ENCODE measurements around the gene GSK3A. TPM values are rescaled to one million over a fixed set of nuclear protein-coding genes. Genes with fewer than 3 reads are reported as not detected.
"Not testable (repeated sequence)": the region's sequence is repeated elsewhere in the genome, so short reads cannot be mapped to it uniquely, and the experiment has no call there.

The GSK3A gene
- polyA plus RNA-seq, 4 donors = 48.5 to 73.0 (median 70.6) TPM

DNA sequence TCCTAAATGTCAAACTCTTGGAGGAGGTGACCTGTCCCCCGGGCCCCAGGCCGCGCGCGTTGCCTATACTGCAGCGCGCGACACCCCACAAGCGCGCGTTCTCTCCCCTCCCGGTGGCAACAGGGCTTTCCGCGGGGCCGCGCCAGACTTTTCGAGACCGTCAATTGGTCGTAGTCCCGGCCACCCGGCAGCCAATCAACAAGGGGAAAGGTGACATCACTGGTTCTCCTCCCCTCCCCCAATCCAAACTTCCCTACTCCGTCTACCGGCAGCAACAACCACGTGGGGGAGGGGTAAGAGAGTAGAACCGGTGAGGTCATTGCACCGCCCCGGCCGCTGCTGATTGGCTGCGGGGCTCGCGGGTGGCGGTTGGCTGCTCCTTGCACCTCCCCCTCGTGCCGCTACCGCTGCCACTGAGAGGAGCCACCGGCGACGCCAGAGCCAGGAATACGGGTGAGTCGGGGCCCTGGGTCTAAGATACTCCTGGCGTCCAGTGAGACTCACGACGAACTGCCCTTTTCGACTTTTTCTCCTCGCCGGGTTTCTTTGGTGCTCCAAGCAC lies 25.8 kb upstream of the GSK3A start:
- Histone ChIP-seq H3K4me3 (ENCODE audit: low read depth in 1 of 3, low read length in 3 of 3) (peak overlapping the region; percentile 60 to 84 (median 71)), H3K9me3 (ENCODE audit: control insufficient read depth in 2 of 2, insufficient read depth in 1 of 2, low read depth in 1 of 2, low read length in 1 of 2) (no peaks in the 10 kb centered on the region), H3K36me3 (ENCODE audit: control insufficient read depth in 3 of 3, insufficient read depth in 2 of 3, low read depth in 1 of 3, low read length in 3 of 3) (peaks cover 3 to 20% (median 7%) of the 10 kb centered on the region in 3 donors), H3K27ac (ENCODE audit: low read depth in 1 of 3, low read length in 2 of 3) (peak overlapping the region; percentile 94 to 100 (median 97)), H3K4me1 (ENCODE audit: control insufficient read depth in 3 of 3, insufficient read depth in 2 of 3, low read depth in 1 of 3, low read length in 2 of 3) (peaks cover 0 to 29% (median 7%) of the 10 kb centered on the region in 3 donors), H3K27me3 (ENCODE audit: control insufficient read depth in 3 of 3, insufficient read depth in 3 of 3, low read length in 3 of 3) (no peaks in the 10 kb centered on the region)
- WGBS, 3 donors = 0 to 1% (median 0%) methylated on average over 39 to 46 of the region's 46 CpGs
- FAIRE-seq (peak; percentile 10), DNase-seq (peak; percentile 100)

DNA sequence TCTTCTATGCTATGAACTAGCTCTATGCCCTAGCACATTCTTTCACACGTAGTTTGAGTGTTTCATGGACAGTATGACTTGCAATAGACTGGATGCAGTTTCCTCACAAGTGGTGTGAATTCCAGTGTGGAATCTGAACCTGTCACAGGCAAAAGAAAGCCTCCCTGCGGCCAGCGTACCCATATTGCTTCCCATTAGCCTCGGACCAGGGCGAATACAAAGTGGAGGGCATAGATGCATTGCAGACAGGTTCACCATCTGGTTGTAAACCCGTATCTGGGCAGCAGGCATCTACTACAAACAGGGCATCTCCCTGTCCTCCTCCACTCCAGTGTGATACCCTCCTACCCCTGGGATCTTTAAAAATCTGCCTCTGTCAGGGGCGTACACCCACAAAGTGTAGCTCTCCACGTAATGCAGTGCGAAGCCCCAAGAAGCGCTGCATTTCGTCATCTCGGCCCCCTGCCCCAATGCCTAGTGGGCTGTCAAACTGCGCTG lies 25.3 kb upstream of the GSK3A start:
- FAIRE-seq (no peak), DNase-seq (no peak)
- Histone ChIP-seq H3K36me3 (ENCODE audit: control insufficient read depth in 3 of 3, insufficient read depth in 2 of 3, low read depth in 1 of 3, low read length in 3 of 3) (peaks cover 3 to 14% (median 3%) of the 10 kb centered on the region in 3 donors), H3K9me3 (ENCODE audit: control insufficient read depth in 2 of 2, insufficient read depth in 1 of 2, low read depth in 1 of 2, low read length in 1 of 2) (no peaks in the 10 kb centered on the region), H3K27me3 (ENCODE audit: control insufficient read depth in 3 of 3, insufficient read depth in 3 of 3, low read length in 3 of 3) (no peaks in the 10 kb centered on the region), H3K4me1 (ENCODE audit: control insufficient read depth in 3 of 3, insufficient read depth in 2 of 3, low read depth in 1 of 3, low read length in 2 of 3) (peaks cover 0 to 29% (median 7%) of the 10 kb centered on the region in 3 donors), H3K27ac (ENCODE audit: low read depth in 1 of 3, low read length in 2 of 3) (peak overlapping the region; percentile 62 to 100 (median 97)), H3K4me3 (ENCODE audit: low read depth in 1 of 3, low read length in 3 of 3) (peak overlapping the region in 2 of 3 donors; percentile 21 to 84)
- WGBS, 3 donors = 5 to 12% (median 11%) methylated on average over 13 of the region's 13 CpGs

GRCh38 chr19:42266928-42267603 lies 24.7 kb upstream of the GSK3A start:
- not testable (repeated sequence) for DNase-seq; H3K36me3 ChIP-seq (ENCODE audit: control insufficient read depth in 3 of 3, insufficient read depth in 2 of 3, low read depth in 1 of 3, low read length in 3 of 3); FAIRE-seq; H3K9me3 ChIP-seq (ENCODE audit: control insufficient read depth in 2 of 2, insufficient read depth in 1 of 2, low read depth in 1 of 2, low read length in 1 of 2); H3K27ac ChIP-seq (ENCODE audit: low read depth in 1 of 3, low read length in 2 of 3); H3K27me3 ChIP-seq (ENCODE audit: control insufficient read depth in 3 of 3, insufficient read depth in 3 of 3, low read length in 3 of 3); H3K4me3 ChIP-seq (ENCODE audit: low read depth in 1 of 3, low read length in 3 of 3)
- 91 to 95% (median 91%) methylated on average over 20 to 25 of the region's 25 CpGs for WGBS, 3 donors
- peaks cover 0 to 29% (median 7%) of the 10 kb centered on the region in 3 donors for H3K4me1 ChIP-seq (ENCODE audit: control insufficient read depth in 3 of 3, insufficient read depth in 2 of 3, low read depth in 1 of 3, low read length in 2 of 3)

GRCh38 chr19:42266105-42266504 lies 23.7 kb upstream of the GSK3A start:
- peaks cover 0 to 19% (median 7%) of the 10 kb centered on the region in 3 donors for H3K4me1 ChIP-seq (ENCODE audit: control insufficient read depth in 3 of 3, insufficient read depth in 2 of 3, low read depth in 1 of 3, low read length in 2 of 3)
- H3K9me3 ChIP-seq (ENCODE audit: control insufficient read depth in 2 of 2, insufficient read depth in 1 of 2, low read depth in 1 of 2, low read length in 1 of 2); DNase-seq; H3K36me3 ChIP-seq (ENCODE audit: control insufficient read depth in 3 of 3, insufficient read depth in 2 of 3, low read depth in 1 of 3, low read length in 3 of 3); FAIRE-seq; H3K27me3 ChIP-seq (ENCODE audit: control insufficient read depth in 3 of 3, insufficient read depth in 3 of 3, low read length in 3 of 3); H3K27ac ChIP-seq (ENCODE audit: low read depth in 1 of 3, low read length in 2 of 3); H3K4me3 ChIP-seq (ENCODE audit: low read depth in 1 of 3, low read length in 3 of 3): not testable (repeated sequence)
- WGBS, 3 donors = 94% methylated on average over 4 of the region's 4 CpGs

DNA sequence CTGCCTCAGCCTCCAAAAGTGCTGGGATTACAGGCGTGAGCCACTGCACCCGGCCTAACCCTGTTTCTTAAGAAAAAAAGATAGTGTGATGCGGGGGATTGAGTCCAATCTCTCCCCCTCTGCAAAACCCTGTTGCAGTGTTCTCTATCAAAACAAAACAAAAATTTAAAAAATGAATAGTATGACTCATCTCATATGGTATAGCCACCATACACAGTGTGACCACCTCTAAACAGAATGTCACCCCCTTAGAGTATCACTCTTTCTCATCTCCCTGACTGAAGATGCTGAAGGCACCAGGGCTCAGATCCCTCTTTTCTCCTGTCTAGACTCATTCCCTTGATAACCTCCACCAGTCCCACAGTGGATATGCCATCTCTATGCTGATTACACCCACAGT lies 19.4 kb upstream of the GSK3A start:
- Histone ChIP-seq H3K27me3 (ENCODE audit: control insufficient read depth in 3 of 3, insufficient read depth in 3 of 3, low read length in 3 of 3) (no peaks in the 10 kb centered on the region), H3K36me3 (ENCODE audit: control insufficient read depth in 3 of 3, insufficient read depth in 2 of 3, low read depth in 1 of 3, low read length in 3 of 3) (no peaks in the 10 kb centered on the region), H3K9me3 (ENCODE audit: control insufficient read depth in 2 of 2, insufficient read depth in 1 of 2, low read depth in 1 of 2, low read length in 1 of 2) (no peaks in the 10 kb centered on the region), H3K4me1 (ENCODE audit: control insufficient read depth in 3 of 3, insufficient read depth in 2 of 3, low read depth in 1 of 3, low read length in 2 of 3) (peaks cover 0 to 3% (median 0%) of the 10 kb centered on the region in 3 donors), H3K4me3 (ENCODE audit: low read depth in 1 of 3, low read length in 3 of 3) (no peak overlapping the region), H3K27ac (ENCODE audit: low read depth in 1 of 3, low read length in 2 of 3) (no peak overlapping the region)
- DNase-seq = no peak
- FAIRE-seq = no peak
- 81 to 92% (median 89%) methylated on average over 3 of the region's 3 CpGs for WGBS, 3 donors

GRCh38 chr19:42257842-42258241 lies 15.4 kb upstream of the GSK3A start:
- H3K9me3 ChIP-seq (ENCODE audit: control insufficient read depth in 2 of 2, insufficient read depth in 1 of 2, low read depth in 1 of 2, low read length in 1 of 2); FAIRE-seq; DNase-seq; H3K27me3 ChIP-seq (ENCODE audit: control insufficient read depth in 3 of 3, insufficient read depth in 3 of 3, low read length in 3 of 3); H3K4me3 ChIP-seq (ENCODE audit: low read depth in 1 of 3, low read length in 3 of 3); H3K36me3 ChIP-seq (ENCODE audit: control insufficient read depth in 3 of 3, insufficient read depth in 2 of 3, low read depth in 1 of 3, low read length in 3 of 3): not testable (repeated sequence)
- WGBS, 3 donors = 56 to 77% (median 59%) methylated on average over 3 of the region's 3 CpGs
- H3K4me1 ChIP-seq (ENCODE audit: control insufficient read depth in 3 of 3, insufficient read depth in 2 of 3, low read depth in 1 of 3, low read length in 2 of 3) = peaks cover 0 to 11% (median 0%) of the 10 kb centered on the region in 3 donors
- peak overlapping the region in 1 of 3 donors; percentile 4 for H3K27ac ChIP-seq (ENCODE audit: low read depth in 1 of 3, low read length in 2 of 3)

DNA sequence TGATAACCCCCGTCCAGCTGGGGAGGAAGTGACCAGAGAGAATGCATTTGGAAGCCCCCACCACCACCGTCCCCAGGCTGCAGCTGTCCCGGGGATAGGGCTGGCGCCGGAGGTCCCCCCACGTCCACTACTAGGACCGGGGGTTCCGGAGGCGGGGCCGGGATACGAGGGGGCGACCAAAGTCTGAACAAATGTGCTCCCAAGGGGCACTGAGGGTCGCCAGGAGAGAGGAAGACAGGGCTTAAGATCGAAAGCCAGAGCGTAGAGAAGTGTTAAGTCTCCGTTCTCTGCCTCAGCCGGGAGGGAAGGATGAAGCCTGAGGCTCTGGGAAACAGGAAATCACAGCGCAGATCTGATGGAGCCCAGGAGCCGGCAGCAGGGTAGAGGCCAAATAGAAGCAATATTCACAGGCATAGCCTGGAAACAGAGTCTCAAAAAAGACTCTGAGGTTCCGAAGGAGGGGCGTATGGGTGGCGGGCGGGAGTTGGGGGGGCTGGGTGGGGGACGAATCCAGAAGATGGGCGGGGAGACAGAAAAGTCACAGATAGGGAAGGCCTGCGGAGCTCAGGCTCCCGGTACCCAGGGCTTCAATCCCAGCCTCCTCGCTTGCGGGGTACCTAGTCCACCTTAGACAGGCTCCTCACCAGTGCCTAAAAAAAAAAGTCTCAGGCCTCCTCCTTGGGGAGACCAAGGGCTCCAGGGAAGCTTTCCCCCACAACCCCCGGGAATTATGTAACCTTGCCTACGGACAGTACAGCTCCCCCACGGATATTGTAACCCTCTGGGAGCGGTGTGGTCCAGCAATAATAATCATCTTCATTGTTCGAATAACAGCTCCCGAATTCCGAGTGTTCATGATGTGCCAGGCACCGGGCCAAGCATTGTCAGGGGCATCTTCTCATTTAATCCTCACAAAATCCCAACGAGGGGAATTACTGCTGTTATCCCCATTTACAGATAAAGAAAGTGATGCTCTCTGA lies 13.7 kb upstream of the GSK3A start:
- DNase-seq (peak in 1 of 2 donors; percentile 68), FAIRE-seq (no peak)
- Histone ChIP-seq H3K27me3 (ENCODE audit: control insufficient read depth in 3 of 3, insufficient read depth in 3 of 3, low read length in 3 of 3) (no peaks in the 10 kb centered on the region), H3K36me3 (ENCODE audit: control insufficient read depth in 3 of 3, insufficient read depth in 2 of 3, low read depth in 1 of 3, low read length in 3 of 3) (peaks cover 0 to 18% (median 0%) of the 10 kb centered on the region in 3 donors), H3K9me3 (ENCODE audit: control insufficient read depth in 2 of 2, insufficient read depth in 1 of 2, low read depth in 1 of 2, low read length in 1 of 2) (no peaks in the 10 kb centered on the region), H3K27ac (ENCODE audit: low read depth in 1 of 3, low read length in 2 of 3) (peak overlapping the region; percentile 59 to 91 (median 88)), H3K4me3 (ENCODE audit: low read depth in 1 of 3, low read length in 3 of 3) (peak overlapping the region; percentile 51 to 86 (median 66)), H3K4me1 (ENCODE audit: control insufficient read depth in 3 of 3, insufficient read depth in 2 of 3, low read depth in 1 of 3, low read length in 2 of 3) (peaks cover 6 to 26% (median 15%) of the 10 kb centered on the region in 3 donors)
- 5 to 9% (median 6%) methylated on average over 38 of the region's 38 CpGs for WGBS, 3 donors
